Measurements from ENCODE around the gene LRG1. TPM values are rescaled to one million over a fixed set of nuclear protein-coding genes. Genes with fewer than 3 reads are reported as not detected.
"Not testable (repeated sequence)": the region's sequence is repeated elsewhere in the genome, so short reads cannot be mapped to it uniquely, and the experiment has no call there.

Gene LRG1
- total and polyA plus RNA-seq, 8 donors = 0.58 to 17.9 (median 0.87) TPM

GRCh38 chr19:4533334-4533733 is 6.5 kb downstream of the LRG1 start:
- DNase-seq (no peak), ATAC-seq (no peak)
- intact Hi-C loops (cut with DNase I) = no loop called here
- Histone ChIP-seq H3K27ac (no peak overlapping the region), H3K27me3 (peaks cover 0 to 48% of the 10 kb centered on the region in 2 donors), H3K9me3 (no peaks in the 10 kb centered on the region), H3K4me3 (no peak overlapping the region), H3K4me1 (peaks cover 4 to 42% of the 10 kb centered on the region in 2 donors), H3K36me3 (no peaks in the 10 kb centered on the region)
- TF ChIP-seq, protein P1, sequence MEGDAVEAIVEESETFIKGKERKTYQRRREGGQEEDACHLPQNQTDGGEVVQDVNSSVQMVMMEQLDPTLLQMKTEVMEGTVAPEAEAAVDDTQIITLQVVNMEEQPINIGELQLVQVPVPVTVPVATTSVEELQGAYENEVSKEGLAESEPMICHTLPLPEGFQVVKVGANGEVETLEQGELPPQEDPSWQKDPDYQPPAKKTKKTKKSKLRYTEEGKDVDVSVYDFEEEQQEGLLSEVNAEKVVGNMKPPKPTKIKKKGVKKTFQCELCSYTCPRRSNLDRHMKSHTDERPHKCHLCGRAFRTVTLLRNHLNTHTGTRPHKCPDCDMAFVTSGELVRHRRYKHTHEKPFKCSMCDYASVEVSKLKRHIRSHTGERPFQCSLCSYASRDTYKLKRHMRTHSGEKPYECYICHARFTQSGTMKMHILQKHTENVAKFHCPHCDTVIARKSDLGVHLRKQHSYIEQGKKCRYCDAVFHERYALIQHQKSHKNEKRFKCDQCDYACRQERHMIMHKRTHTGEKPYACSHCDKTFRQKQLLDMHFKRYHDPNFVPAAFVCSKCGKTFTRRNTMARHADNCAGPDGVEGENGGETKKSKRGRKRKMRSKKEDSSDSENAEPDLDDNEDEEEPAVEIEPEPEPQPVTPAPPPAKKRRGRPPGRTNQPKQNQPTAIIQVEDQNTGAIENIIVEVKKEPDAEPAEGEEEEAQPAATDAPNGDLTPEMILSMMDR (IDR thresholded peaks at IDR 0.05) = no peak

- Histone ChIP-seq H3K4me3 (no peak overlapping the region), H3K36me3 (no peaks in the 10 kb centered on the region), H3K27ac (no peak overlapping the region), H3K27me3 (peaks cover 0 to 34% of the 10 kb centered on the region in 2 donors), H3K9me3 (no peaks in the 10 kb centered on the region), H3K4me1 (peaks cover 4 to 27% of the 10 kb centered on the region in 2 donors)
- TF ChIP-seq, protein P1 (IDR thresholded peaks at IDR 0.05) = no peak
- DNase-seq = no peak
- no peak for ATAC-seq
- intact Hi-C loops (cut with DNase I) = no loop called here
Observed at GRCh38 chr19:4531562-4532165, 8.2 kb downstream of the LRG1 start.

- no peak for ATAC-seq
- no peak overlapping the region for H3K4me3 ChIP-seq
- intact Hi-C loops (cut with DNase I) = no loop called here
- TF ChIP-seq, protein P1 (IDR thresholded peaks at IDR 0.05) = no peak
- no peak for DNase-seq
- no peaks in the 10 kb centered on the region for H3K9me3 ChIP-seq
- no peaks in the 10 kb centered on the region for H3K36me3 ChIP-seq
- H3K4me1 ChIP-seq = peaks cover 0 to 14% of the 10 kb centered on the region in 2 donors
- H3K27me3 ChIP-seq = peaks cover 0 to 23% of the 10 kb centered on the region in 2 donors
- H3K27ac ChIP-seq = no peak overlapping the region
Observed at GRCh38 chr19:4529924-4530522, 9.8 kb downstream of the LRG1 start.

GRCh38 chr19:4528843-4529242 is 11.0 kb downstream of the LRG1 start:
- DNase-seq (no peak), ATAC-seq (no peak)
- no peak overlapping the region for H3K27ac ChIP-seq
- H3K4me3 ChIP-seq = no peak overlapping the region
- no peaks in the 10 kb centered on the region for H3K36me3 ChIP-seq
- intact Hi-C loops (cut with DNase I) = no loop called here
- peaks cover 0 to 3% of the 10 kb centered on the region in 2 donors for H3K4me1 ChIP-seq
- TF ChIP-seq, protein P1 (IDR thresholded peaks at IDR 0.05) = no peak
- peaks cover 0 to 22% of the 10 kb centered on the region in 2 donors for H3K27me3 ChIP-seq
- H3K9me3 ChIP-seq = no peaks in the 10 kb centered on the region

DNA sequence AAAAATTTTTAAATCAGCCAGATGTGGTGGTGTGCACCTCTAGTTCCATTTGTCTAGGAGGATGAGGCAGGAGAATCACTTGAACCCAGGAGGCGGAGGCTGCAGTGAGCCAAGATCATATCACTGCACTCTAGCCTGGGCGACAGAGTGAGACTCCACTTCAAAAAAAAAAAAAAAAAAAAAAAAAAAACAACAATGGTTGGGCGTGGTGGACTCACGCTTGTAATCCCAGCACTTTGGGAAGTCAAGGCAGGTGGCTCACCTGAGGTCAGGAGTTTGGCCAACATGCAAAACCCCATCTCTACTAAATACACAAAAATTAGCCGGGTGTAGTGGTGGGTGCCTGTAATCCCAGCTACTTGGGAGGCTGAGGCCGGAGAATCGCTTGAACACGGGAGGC is 12.5 kb downstream of the LRG1 start:
- ATAC-seq; H3K9me3 ChIP-seq; H3K36me3 ChIP-seq; DNase-seq; H3K4me1 ChIP-seq; intact Hi-C loops (cut with DNase I); H3K4me3 ChIP-seq; H3K27ac ChIP-seq: not testable (repeated sequence)
- H3K27me3 ChIP-seq = peaks cover 0 to 24% of the 10 kb centered on the region in 2 donors

Data from left lung (tissue), 10 donors.